Uterus (tissue), 4 donors: Measurements from ENCODE around the gene HHIPL1. TPM values are rescaled to one million over a fixed set of nuclear protein-coding genes. Genes with fewer than 3 reads are reported as not detected.

ENCODE experiments used
- DNase-seq, 2 donors: peaks; one replicate each; pipeline ENCODE4 v3.0.0-alpha.2; 2019 to 2020
- H3K27ac ChIP-seq, 2 donors: fragments of 200-600 bp; sonication (generic); 1 replicate in 1 of 2; 2 replicates in 1 of 2; pipeline ENCODE4 v1.5.1; 2016 to 2018
- H3K27me3 ChIP-seq, 2 donors: fragments of 200-600 bp; sonication (generic); one replicate each; pipeline ENCODE4 v1.5.1; 2018 to 2019; ENCODE audit warnings: control low read depth in 1 of 2
- H3K36me3 ChIP-seq, 2 donors: fragments of 200-600 bp; sonication (generic); one replicate each; pipeline ENCODE4 v1.5.1; 2019; ENCODE audit warnings: control low read depth in 1 of 2
- H3K4me1 ChIP-seq, 2 donors: fragments of 200-600 bp; sonication (generic); one replicate each; pipeline ENCODE4 v1.5.1; 2018 to 2019; ENCODE audit warnings: control low read depth in 1 of 2
- H3K4me3 ChIP-seq, 2 donors: fragments of 200-600 bp; sonication (generic); 1 replicate in 1 of 2; 2 replicates in 1 of 2; pipeline ENCODE4 v1.5.1; 2018 to 2019; ENCODE audit warnings: mild to moderate bottlenecking in 1 of 2
- H3K9me3 ChIP-seq, 2 donors: fragments of 200-600 bp; sonication (generic); one replicate each; pipeline ENCODE4 v1.5.1; 2019; ENCODE audit warnings: control low read depth in 1 of 2
- CTCF ChIP-seq, 4 experiments: fragments of 200-600 bp in 2 of 4; fragments of 450-650 bp in 2 of 4; sonication (generic) in 2 of 4; IDR thresholded peaks; one replicate each; pipeline ENCODE4 v1.5.1; 2016 to 2019; ENCODE audit warnings: antibody characterized with exemption in 4 of 4, mild to moderate bottlenecking in 2 of 4, moderate library complexity in 1 of 4
- POLR2A ChIP-seq, 2 donors: fragments of 450-650 bp; IDR thresholded peaks; one replicate each; pipeline ENCODE4 v1.6.1; 2016; ENCODE audit warnings: antibody characterized with exemption in 2 of 2, mild to moderate bottlenecking in 1 of 2, moderate library complexity in 1 of 2
- intact Hi-C: fragments of 100-400 bp; cut with DNase I; formaldehyde crosslinking; loops from one replicate; pipeline ENCODE4 v1.15.1; 2023; ENCODE audit warnings: low total_unique reads
- total RNA-seq, 4 donors: library from RNA; depleted of rRNA in 3 of 4; stranded (reverse); fragments of >200 nt in 3 of 4; gene quantifications; one replicate each; pipeline versions ENCODE4 v1.1.0 to v1.2.4, GENCODE V29; 2014 to 2023
- donor health status: DM: yes; HTN: yes; CAD: no.

Gene HHIPL1
- total RNA-seq, 4 donors from 2014 or later: under 0.01 to 8.2 (median 3.0) TPM

GRCh38 chr14:99655521-99655920 is 10.6 kb downstream of the HHIPL1 start:
- no peak overlapping the region for H3K4me3 ChIP-seq
- no peak for DNase-seq
- H3K4me1 ChIP-seq: no peaks in the 10 kb centered on the region
- H3K27me3 ChIP-seq: no peaks in the 10 kb centered on the region
- TF ChIP-seq POLR2A (IDR thresholded peaks at IDR 0.05) (no peak), CTCF (IDR thresholded peaks at IDR 0.05) (no peak)
- H3K36me3 ChIP-seq: no peaks in the 10 kb centered on the region
- intact Hi-C loops: no loop called here
- H3K27ac ChIP-seq: no peak overlapping the region
- H3K9me3 ChIP-seq: no peaks in the 10 kb centered on the region

DNA sequence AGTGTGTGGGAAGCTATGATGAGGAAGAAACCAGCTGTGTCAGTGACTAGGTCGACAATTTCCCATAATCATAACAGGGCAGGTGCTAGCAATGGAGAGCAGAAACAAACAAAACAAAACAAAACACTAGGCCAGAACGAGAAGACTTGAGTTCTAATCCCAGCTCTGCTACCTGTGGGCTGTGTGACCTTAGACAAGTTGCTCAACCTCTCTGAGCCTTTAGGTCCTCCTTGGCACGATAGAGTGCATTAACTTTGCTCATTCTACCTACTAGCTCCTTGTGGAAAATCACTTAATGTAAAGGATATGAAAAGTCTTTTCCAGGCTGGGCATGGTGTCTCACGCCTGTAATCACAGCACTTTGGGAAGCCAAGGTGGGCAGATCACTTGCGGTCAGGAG is 11.2 kb downstream of the HHIPL1 start:
- intact Hi-C loops: no loop called here
- H3K36me3 ChIP-seq: no peaks in the 10 kb centered on the region
- DNase-seq: no peak
- no peaks in the 10 kb centered on the region for H3K27me3 ChIP-seq
- no peak overlapping the region for H3K27ac ChIP-seq
- TF ChIP-seq POLR2A (IDR thresholded peaks at IDR 0.05) (no peak), CTCF (IDR thresholded peaks at IDR 0.05) (no peak)
- no peak overlapping the region for H3K4me3 ChIP-seq
- no peaks in the 10 kb centered on the region for H3K9me3 ChIP-seq
- H3K4me1 ChIP-seq: no peaks in the 10 kb centered on the region

DNA sequence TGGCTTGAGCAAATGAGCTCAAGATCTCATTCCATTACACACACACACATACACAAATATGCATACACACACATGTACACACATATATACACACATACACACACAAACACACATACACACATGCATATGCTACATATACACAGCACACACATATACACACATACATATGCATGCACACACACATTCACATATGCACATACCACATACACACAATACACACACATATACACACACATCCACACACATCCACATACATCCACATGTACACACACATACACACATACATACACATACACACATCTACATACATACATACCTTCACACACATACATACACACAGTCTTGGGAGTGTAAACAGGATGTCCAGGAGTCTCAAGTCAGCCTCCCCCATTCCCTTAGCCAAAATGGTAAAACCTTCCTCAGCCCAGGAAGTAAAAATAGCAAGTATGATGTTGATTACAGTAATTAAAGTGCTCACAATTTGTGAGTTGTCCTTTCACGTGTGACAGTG is 12.8 kb downstream of the HHIPL1 start:
- Histone ChIP-seq H3K27me3 (no peaks in the 10 kb centered on the region), H3K4me3 (no peak overlapping the region), H3K4me1 (no peaks in the 10 kb centered on the region), H3K36me3 (no peaks in the 10 kb centered on the region), H3K9me3 (no peaks in the 10 kb centered on the region), H3K27ac (peak overlapping the region; percentile 21 to 48)
- intact Hi-C loops: no loop called here
- no peak for DNase-seq
- TF ChIP-seq POLR2A (IDR thresholded peaks at IDR 0.05): no peak
- TF ChIP-seq CTCF (IDR thresholded peaks at IDR 0.05): no peak

DNA sequence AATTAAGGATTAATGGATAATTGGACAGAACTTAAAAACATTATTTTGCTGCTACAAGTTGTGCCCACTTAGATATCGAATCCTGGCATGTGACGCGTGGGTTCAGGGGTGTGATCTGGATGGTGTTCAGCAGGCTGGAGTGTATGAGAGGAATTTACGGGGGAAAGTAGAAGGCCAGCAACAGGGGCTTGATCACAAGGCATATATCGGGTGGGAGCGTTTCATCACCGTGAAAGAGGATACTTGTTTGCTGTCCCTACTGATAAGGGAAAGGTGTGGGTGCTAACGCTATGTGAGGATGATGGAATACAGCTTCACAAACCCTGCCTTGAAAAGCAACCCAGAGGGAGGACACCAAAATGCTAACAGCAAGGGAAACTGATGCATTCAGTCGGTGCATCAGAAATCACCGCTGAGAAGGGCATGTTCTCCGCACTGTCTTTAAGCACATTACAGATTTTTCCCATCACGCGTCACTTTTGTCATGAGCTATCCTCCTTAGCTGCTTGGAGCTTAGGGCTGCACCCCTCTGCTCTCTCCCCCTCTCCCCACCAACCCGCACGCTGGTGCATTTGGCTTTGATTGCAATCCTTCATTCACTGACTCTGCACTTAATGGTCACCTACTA is 13.4 kb downstream of the HHIPL1 start:
- DNase-seq: no peak
- H3K27me3 ChIP-seq: no peaks in the 10 kb centered on the region
- intact Hi-C loops: no loop called here

More for the DNA sequence above, 13.4 kb downstream of the HHIPL1 start:
- Histone ChIP-seq H3K4me1 (no peaks in the 10 kb centered on the region), H3K27ac (peak overlapping the region; percentile 21 to 48), H3K9me3 (no peaks in the 10 kb centered on the region), H3K36me3 (no peaks in the 10 kb centered on the region), H3K4me3 (no peak overlapping the region)
- no peak for TF ChIP-seq POLR2A (IDR thresholded peaks at IDR 0.05)
- TF ChIP-seq CTCF (IDR thresholded peaks at IDR 0.05): no peak
